MV-4-11 (cell line): ENCODE measurements around the gene VBP1.
"Not testable (repeated sequence)": the region's sequence is repeated elsewhere in the genome, so short reads cannot be mapped to it uniquely, and the experiment has no call there.

ENCODE experiments used
- DNase-seq: peaks from one replicate; lab custom pipeline; 2025; lab: John Stamatoyannopoulos, UW

The VBP1 gene, protein sequence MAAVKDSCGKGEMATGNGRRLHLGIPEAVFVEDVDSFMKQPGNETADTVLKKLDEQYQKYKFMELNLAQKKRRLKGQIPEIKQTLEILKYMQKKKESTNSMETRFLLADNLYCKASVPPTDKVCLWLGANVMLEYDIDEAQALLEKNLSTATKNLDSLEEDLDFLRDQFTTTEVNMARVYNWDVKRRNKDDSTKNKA

DNA sequence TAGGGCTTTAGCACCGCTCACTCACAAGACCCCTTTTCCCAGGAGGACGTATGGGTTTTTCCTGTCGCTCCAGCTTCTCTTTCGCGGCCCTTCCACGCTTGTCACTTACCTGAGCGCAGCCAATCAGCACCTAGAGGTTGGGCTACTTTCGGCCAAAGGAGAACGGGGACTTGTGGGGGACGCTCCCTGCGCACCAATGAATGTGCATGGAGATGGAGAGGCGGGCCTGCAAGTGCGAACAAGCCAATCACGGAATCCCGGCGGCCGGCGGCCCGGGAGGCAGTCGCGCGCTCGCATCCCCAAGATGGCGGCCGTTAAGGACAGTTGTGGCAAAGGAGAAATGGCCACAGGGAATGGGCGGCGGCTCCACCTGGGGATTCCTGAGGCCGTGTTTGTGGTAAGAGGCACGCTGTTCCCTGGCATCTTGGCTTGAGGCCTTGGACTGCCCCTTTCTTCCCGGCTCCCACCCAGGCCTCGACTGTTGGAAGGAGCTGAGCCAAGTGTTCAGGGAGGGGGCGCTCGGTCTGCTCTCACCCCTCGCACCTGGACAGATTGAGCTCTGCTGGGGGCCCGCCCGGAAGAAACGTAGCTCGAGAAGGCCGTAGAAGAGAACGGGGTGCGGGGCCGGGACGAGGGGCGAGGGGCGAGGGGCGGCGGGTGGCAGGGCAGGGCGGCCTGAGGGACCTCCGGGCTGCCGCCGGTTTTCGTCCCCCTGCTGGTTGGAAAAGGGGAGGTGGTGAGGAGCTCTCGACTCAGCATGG is at the start of gene VBP1:
Gene VBP1 (plus strand): TSS at position 282 of the 761 bp plus-strand sequence. CDS start 23 bp downstream, at position 305.
- peak; percentile 94 for DNase-seq

DNA sequence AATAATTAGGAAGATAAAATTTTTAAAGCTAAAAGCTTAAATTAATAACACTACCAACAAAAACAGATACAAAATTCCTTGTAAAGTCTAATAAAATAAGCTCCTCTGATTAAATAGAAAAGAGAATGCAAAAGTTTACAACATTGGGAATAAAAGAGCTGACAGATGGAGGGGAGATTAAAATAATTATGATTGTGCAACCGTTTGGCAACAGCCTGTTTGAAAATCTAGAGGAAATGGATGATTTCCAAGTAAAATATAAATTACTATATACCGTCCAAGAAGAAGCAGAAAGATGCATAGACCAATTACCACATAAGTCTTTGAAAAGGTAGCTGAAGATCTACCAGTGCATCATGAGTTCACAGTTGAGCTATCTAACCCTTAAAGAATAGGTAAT is 46.4 kb upstream of the VBP1 start:
- DNase-seq, result no peak

DNA sequence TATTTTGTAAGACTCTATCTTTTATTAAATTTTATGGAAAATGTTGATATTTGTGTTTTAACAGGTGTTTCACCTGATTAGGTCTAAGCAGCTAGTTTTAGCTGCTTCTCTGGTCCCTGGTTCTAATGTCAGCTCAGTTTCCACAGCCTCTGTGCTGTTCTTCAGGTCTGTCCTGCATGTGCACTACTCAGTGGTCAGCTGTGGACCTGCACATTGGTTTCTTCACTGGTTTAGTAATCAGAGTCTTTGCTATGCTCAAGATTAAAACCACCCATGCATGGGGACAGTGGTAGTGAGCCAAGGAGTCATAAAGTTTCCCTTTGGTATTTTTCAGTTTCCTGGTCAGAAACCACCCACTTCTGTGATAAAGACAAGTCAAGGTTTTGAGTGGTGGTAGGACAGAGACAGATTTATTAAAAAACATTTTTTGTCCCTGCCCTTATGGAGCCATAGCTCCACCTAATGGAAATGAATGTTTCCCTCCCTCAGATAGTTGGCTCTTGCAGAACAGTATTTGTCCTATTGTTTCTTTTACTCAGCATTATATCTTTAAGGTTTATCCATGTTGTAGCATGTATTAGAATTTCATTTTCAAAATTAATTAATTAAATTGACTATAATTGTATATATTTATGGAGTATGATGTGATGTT is 36.8 kb upstream of the VBP1 start:
- DNase-seq, result no peak

DNA sequence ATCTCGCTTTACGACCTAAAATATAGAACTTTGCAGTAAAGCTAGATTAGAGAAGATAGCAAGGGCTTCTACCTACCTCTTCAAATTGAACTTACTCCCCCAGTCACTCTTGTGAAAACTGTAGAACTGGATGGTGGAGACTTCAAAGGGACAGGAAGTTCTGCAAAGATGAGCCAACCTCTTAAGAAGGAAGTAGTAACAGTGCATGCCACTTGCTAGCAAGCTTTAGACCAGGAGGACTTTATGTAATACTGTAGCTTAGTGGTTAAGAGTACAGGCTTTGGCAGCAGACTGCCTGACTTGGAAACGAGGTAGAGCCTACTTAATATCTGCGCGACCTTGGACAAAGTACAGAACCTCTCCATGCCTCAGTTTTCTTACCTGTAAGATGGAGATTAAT is 27.5 kb upstream of the VBP1 start:
- peak; percentile 76 for DNase-seq

DNA sequence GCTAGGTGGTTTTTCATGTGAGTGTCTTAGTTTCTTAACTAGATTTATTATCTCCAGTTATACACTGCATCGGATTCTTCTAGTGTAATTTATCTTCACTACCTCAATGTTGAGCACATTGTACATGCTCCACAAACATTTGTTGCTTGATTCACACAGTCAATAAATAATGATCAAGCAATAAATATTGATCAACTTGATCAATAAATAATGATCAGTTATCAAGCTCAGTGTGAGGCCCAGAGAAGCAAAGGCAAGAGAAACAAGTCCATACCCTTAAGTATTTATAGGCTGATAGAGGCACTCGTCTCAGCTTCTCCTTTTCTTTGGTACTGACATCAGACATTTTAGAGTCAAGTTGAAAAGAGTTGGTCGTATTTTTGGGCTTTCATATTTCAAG is 5.1 kb upstream of the VBP1 start:
- no peak for DNase-seq

DNA sequence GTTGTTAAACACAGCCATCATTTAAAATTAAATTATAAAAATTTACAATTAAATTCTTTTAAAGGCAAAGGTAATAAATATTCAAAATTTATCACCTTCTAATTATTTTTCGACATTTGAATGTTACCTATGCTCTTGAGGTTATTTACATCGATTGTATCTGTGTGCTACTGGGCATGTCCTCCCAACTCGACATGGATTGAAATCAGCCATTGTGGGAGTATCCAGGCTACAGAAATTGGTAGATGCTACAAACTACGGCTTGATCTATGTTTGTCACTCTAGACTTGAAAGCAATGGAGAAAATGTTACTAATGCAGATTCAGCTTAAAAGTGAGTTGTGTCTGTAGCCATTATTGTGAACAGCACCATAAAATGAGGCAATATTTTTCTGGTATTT is 2.5 kb upstream of the VBP1 start:
- no peak for DNase-seq

DNA sequence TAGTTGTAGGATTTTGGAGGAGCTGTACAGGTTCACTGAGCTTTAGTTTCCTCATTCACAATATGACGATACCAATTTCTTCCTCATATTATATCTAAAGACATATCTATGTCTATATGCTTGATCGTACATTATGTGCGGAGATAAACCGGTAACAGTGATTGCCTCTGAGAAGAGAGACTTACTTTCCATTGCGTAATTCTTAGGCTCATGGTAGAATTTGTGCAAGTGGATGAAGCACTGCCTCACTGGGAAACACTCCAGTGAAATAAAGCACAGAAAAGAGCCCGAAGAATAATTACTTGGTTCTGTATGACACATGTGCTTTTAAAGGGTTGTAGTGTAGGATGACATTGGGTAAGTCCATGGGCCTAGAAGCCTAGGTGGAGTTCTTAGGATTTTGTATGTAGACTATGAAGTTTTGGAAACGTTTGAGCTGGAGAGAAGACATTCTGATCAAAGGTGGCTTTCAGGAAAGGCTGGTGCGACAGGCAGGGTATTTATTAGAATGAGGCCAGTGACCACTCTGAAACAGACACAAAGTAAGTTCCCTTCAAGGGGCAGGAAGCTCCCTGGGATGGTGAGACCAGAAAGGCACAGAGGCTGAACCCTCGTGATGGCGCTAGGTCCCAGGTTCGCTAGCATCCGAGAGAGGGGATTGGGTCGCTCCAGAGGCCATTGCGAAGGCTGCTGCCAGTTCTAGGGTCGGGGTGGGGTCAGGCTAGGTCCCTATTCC is 649 bp upstream of the VBP1 start:
- peak; percentile 12 for DNase-seq

DNA sequence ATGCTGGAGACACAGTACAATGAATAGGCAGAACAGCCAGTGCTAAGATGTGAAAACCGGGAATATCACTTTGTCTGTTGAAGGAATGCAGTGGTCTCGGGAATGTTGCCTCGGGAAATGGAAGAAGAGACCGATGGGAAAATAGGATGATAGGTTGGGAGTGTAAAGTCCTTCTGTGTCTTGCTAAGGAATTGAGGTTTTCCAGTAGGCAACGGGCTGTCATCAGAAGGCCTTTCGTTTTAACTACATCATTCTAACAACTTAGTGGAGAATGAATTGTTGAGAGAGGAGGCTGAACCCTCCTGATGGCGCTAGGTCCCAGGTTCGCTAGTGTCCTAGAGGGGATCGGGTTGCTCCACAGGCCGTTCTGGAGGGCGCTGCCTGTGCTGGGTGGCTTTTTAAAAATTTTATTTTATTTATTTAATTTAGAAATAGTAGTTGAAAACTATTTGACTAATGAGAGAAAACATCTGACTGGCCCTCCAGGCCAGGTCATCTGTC is 730 bp downstream of the VBP1 start:
- DNase-seq, result no peak

DNA sequence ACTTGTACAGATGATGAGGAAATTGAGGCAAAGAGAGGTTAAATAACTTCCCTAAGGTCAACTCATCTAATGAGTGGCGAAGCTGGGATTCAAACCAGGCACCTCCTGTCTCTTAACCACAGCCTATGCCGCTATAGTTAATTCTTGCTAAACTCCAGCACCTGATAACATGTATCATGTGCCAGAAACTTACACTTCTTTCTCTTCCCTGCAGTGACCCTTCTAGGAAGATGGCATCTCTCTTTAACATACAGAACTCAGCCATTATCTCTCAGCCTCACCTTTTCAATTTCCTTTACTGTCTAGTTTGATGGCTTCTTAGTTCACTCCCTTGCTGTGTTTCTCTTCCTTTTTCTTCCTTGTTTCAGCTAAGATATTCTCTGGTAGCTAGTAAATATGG is 2.5 kb downstream of the VBP1 start:
- DNase-seq, result no peak

DNA sequence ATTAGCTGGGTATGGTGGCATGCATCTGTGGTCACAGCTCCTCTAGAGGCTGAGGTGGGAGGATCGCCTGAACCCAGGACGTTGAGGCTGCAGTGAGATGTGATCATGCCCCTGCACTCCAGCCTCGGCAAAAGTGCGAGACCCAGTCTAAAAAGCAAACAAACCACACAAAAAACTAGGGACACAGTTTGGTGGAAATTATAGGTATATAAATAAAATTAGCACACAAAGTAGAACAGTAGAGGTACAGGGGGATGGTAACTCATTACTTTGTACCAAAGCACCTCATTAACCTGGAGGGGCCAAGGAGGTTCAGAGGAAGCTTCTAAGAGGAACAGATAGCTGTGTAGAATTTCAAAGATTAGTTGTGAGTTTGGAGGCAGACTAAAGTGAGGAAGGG is 5.1 kb downstream of the VBP1 start:
- DNase-seq, result no peak

DNA sequence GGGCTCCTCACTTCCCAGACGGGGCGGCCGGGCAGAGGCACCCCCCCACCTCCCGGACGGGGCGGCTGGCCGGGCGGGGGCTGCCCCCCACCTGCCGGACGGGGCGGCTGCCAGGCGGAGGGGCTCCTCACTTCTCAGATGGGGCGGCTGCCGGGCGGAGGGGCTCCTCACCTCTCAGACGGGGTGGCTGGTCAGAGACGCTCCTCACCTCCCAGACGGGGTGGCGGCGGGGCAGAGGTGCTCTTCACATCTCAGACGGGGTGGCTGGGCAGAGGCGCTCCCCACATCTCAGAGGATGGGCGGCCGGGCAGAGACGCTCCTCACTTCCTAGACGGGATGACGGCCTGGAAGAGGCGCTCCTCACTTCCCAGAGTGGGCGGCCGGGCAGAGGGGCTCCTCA is 7.5 kb downstream of the VBP1 start:
- DNase-seq, result not testable (repeated sequence)

DNA sequence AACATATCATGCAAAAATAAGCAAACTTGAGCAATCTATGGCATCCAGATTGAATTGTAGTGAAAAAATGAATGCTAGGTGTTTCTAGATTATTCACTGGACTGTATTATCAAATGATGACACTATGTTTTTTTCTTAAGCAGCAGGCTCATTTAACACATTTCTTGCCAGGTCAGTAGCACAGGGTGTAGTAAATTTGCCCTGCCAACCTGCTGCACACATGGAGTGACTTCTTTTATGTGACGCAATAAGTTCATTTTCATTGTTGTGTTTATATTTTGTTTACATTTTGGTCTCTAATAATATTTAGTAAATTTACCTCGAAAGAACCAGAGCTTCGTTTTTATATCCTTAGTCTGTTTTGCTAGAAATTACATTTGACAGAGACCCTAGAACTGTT is 9.5 kb downstream of the VBP1 start:
- DNase-seq, result no peak

DNA sequence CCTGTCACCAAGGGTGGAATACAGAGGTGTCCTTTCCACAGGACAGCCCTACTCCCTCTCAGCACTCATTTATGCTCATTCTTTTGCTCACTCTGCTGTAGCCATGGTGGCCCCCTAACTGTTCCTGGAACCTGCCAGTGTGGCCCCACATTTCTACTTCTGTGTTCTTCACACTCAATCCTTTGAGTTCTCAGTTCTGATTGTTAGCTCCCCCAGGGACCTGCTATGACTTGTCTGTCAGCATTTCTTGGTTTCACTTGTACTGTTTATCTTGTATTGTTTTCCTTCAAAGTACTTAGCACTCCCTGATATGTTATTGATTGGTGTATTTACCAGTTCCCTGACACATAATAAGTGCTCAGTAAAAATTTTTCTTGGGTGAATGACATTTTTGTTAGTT is 14.9 kb downstream of the VBP1 start:
- DNase-seq, result no peak

DNA sequence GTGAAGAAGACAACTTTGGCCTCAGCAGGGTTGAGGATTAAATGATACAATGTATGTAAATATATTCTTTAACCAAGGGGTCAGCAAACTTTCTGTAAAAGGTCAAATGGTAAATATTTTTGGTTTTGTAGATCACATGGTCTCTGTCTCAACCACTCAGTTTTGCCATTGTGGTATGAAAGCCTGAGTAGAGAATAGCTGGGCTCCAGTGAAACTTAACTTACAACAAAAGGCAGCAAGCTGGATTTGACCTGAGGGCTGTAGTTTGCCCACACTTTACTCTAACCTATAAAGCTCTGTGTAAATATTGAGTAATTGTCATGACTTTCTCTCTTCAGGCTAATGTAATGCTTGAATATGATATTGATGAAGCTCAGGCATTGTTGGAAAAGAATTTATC is 19.6 kb downstream of the VBP1 start:
- DNase-seq, result no peak

DNA sequence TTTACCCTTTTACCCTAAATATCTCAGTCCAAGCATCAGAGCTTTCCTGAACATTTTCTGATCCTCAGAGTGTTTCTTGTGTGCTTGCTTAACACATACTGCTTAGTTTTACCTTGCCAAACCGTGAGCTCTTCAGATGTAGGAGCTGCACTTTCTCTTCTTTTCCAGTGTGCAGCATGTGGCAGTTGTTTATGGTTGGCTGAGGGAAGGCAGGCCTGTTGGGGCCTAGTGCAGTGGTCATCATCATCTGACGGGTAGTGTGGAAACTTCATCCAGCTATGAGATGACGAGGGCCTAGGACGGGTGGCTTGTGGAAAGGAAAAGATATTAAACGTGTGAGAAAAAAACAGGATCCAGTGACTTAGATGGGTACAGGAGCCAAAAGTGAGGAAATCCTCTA is 21.5 kb downstream of the VBP1 start:
- DNase-seq, result no peak

DNA sequence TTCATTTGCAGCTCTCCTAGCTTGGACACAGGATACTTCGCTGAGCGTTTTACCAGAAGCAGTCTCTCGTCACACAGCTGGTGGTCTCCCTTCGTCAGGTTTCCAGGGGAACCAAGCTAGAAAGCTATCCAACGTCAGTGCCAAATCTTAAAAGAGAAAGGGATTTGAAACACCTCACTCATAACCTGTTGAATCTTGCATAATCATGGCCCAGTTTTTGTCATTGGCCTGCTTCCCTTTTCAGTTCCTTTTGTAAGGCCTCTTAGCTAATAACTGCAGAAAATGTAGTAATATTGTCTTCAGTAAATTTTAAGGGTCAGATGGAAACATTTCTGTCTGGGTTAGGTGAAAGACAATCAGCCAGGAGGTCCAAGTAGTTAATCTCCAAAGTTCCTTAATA is 26.0 kb downstream of the VBP1 start:
- DNase-seq, result peak; percentile 76

DNA sequence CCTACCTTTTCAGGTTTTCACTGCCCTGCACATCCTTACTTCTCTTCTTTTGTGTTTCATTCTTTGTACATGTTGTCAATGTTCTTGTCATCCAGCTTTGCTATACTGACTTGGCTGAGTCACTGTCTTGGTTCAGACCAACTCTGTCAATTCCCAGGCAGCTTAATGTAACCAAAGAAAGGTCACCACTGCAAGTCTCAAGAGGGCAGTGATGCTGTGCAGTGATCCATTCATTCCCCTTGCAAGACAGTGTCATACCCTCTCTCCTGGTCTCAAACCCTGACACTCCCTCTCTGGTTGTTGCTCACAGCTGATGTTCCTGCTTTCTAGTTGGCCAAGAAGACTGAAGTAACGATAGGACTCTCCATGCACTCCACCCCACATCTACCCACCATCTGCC is 30.5 kb downstream of the VBP1 start:
- peak; percentile 0 for DNase-seq

DNA sequence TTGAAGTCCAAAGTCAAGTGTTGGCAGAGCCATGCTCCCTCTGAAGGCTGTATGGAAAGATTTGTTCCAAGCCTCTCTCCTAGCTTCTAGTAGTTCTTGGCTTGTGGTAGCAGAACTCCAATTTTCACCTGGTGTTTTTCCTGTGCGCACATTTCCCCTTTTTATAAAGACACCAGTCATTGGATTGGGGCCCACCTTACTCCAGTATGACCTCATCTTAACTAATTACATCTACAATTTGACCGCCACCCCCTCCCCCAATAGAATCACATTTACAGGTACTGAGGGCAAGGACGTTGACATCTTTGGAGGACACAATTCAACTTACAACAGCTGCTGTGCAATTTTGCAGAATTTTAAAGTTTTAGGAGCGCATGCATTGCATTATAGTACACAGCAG is 31.2 kb downstream of the VBP1 start:
- DNase-seq, result no peak

DNA sequence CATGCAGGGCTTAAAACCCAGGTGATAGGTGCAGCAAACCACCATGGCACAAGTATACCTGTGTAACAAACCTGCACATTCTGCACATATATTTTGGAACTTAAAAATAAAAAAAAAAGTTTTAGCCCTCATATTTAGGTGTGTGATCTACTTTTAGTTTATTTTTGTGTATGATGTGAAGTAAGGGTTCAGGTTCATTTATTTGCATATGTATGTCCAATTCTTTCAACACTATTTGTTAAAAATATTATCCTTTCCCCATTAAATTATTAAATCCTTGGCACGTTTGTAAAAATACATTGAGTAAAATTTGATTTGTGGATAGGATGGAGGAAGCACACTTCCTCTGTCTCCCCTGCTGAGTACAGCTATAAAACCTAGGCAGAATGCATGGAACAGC is 35.1 kb downstream of the VBP1 start:
- no peak for DNase-seq

DNA sequence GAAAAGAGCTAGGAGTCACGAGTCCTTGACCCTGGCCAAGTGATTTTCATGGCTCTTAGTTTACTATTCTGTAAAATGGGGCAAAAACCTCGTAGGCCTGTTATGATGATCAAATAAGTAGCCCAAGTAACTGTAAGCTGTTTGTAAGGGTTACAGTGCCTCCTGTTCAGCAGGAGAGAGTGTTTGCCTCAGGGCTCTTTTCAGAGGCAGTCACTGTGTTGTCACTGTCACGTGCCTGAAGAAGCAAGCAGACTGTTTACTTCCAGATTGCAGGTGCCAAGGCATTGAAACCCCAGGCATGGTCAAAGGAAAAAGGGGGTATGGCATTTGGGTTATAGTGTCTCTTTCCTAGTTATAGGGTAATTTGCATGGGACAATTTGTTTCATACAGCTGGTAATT is 43.5 kb downstream of the VBP1 start:
- DNase-seq, result no peak

DNA sequence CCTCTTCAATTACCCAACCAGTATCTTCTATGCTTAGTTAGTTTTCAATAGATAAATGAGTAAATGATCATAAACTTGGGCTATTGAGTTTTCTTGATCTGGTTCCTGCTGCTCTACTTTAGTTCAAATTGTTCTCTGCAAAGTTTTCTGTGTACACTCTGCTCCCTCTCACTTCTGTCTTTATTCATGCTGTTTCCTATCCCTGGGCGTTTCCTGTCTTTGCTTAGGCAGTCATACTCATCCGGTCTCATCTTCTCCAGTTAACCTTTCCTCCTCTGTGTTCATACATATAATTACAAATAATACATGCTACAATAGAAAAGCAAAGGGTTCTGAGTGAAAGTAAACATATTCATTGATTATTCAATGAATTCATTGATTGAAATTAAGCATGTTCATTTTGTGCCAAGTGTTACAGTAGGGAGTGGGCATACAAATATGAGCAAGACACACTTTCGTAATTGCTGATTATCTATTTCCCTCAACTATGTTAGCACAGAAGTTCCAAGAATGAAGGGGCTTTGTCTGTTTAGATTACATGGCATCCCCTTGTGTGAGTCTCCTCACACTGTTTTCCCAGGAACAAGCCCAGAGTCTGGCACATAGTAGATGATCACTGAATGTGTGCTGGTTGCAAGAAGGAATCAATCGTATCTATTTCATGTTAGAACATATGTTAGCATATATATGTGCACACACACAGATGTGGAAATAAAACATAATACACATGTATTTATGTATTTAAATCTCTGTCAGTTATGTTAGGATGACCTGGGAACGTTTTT is 46.9 kb downstream of the VBP1 start:
- DNase-seq, result no peak
